Cardiac septum (tissue), 1 donor: ENCODE measurements around the gene PSMB10. TPM values are rescaled to one million over a fixed set of nuclear protein-coding genes. Genes with fewer than 3 reads are reported as not detected.
"Not testable (repeated sequence)": the region's sequence is repeated elsewhere in the genome, so short reads cannot be mapped to it uniquely, and the experiment has no call there.

Experiments used
- DNase-seq: peaks from one replicate; pipeline ENCODE4 v3.0.0-alpha.2; 2020; ENCODE audit warnings: low spot score
- intact Hi-C: fragments of 100-400 bp; cut with DNase I; formaldehyde crosslinking; loops from one replicate; pipeline ENCODE4 v1.14.0; 2022
- long read RNA-seq: library from polyadenylated mRNA; unstranded; transcript quantifications from one replicate; pipeline ENCODE4 v2.0.0, GENCODE V29; 2021
- total RNA-seq: library from RNA; stranded (reverse); fragmentation: NEBNext Ultra II Directional; extraction: Animal tissue kit (Norgen Biotek cat#: 25700); gene quantifications from one replicate; pipeline ENCODE4 v1.2.1, GENCODE V29; 2021
- donor health status: DM: no; HTN: no; CAD: no.

PSMB10 gene
- total RNA-seq = 66.1 TPM
- long read RNA-seq, transcript PSMB10-201 (8 exons, 1,218 nt) = minor isoform, 11 of 43 reads
- long read RNA-seq, transcript PSMB10-203 (4 exons, 591 nt) = major isoform, 27 of 43 reads
- long read RNA-seq, partial matches to known transcripts = 3 of 43 reads
- long read RNA-seq, other reads (novel, unspliced or antisense) = 2 of 43 reads

GRCh38 chr16:67936124-67936879 lies at the start of gene PSMB10:
PSMB10 (minus strand) TSS chr16:67936850; CDS start chr16:67936749, 101 bp downstream.
- intact Hi-C loops = loop anchor here (10.0 kb wide), 1 partner anchor 412 kb away; the partner anchor contains the start of gene RIPOR1

GRCh38 chr16:67982011-67982696 lies 45.5 kb upstream of the PSMB10 start:
- no peak for DNase-seq
- intact Hi-C loops = no loop called here

More at GRCh38 chr16:67936124-67936879, at the start of gene PSMB10:
- no peak for DNase-seq

- DNase-seq = no peak
- intact Hi-C loops = no loop called here
These were observed 43.5 kb upstream of the PSMB10 start, which contains the start of gene DPEP3 for GRCh38 chr16:67979955-67980678. DPEP3 (minus strand) TSS chr16:67980499; CDS start chr16:67980380, 119 bp downstream.

- no peak for DNase-seq
- intact Hi-C loops = no loop called here
These were observed 41.0 kb upstream of the PSMB10 start for GRCh38 chr16:67977469-67978227.

GRCh38 chr16:67977005-67977404 lies 40.4 kb upstream of the PSMB10 start:
- no peak for DNase-seq

GRCh38 chr16:67976205-67976604 lies 39.6 kb upstream of the PSMB10 start:
- intact Hi-C loops = no loop called here
- DNase-seq = no peak

More at GRCh38 chr16:67977005-67977404, 40.4 kb upstream of the PSMB10 start:
- intact Hi-C loops = no loop called here

GRCh38 chr16:67975321-67976105 lies 38.9 kb upstream of the PSMB10 start:
- intact Hi-C loops = no loop called here

GRCh38 chr16:67972285-67972684 lies 35.6 kb upstream of the PSMB10 start:
- intact Hi-C loops, DNase-seq: not testable (repeated sequence)

More at GRCh38 chr16:67975321-67976105, 38.9 kb upstream of the PSMB10 start:
- DNase-seq = no peak

- no peak for DNase-seq
- intact Hi-C loops = no loop called here
These were observed 34.5 kb upstream of the PSMB10 start for GRCh38 chr16:67971111-67971510.

- DNase-seq = no peak
- intact Hi-C loops = no loop called here
These were observed 32.8 kb upstream of the PSMB10 start for GRCh38 chr16:67969254-67970039.

GRCh38 chr16:67968400-67969253 lies 32.0 kb upstream of the PSMB10 start, which contains the start of gene SLC12A4:
SLC12A4 (minus strand) TSS chr16:67968637; CDS start chr16:67968553, 84 bp downstream.
- DNase-seq = peak; percentile 96
- intact Hi-C loops = no loop called here

GRCh38 chr16:67967958-67968399 lies 31.3 kb upstream of the PSMB10 start:
- no peak for DNase-seq
- intact Hi-C loops = no loop called here

- DNase-seq = no peak
- intact Hi-C loops = no loop called here
These were observed 30.7 kb upstream of the PSMB10 start for GRCh38 chr16:67967183-67967957.

GRCh38 chr16:67966549-67967182 lies 30.0 kb upstream of the PSMB10 start:
- DNase-seq = no peak
- intact Hi-C loops = no loop called here
